HG02798 (cell line): ENCODE results near the gene KMT2A.
A peak's percentile ranks its signal among the peaks of the same experiment; 100 is the strongest.
"Not testable (repeated sequence)": the region's sequence is repeated elsewhere in the genome, so short reads cannot be mapped to it uniquely, and the experiment has no call there.

Source experiments
- ATAC-seq: cut with Tn5 transposase; IDR thresholded peaks from one replicate; pipeline ENCODE4 v1.9.1; 2021; ENCODE audit warnings: mild to moderate bottlenecking; ENCODE audit not compliant: unreplicated experiment, poor library complexity

KMT2A gene

GRCh38 chr11:118531597-118532084, 95.3 kb downstream of the KMT2A start:
- no peak for ATAC-seq

DNA sequence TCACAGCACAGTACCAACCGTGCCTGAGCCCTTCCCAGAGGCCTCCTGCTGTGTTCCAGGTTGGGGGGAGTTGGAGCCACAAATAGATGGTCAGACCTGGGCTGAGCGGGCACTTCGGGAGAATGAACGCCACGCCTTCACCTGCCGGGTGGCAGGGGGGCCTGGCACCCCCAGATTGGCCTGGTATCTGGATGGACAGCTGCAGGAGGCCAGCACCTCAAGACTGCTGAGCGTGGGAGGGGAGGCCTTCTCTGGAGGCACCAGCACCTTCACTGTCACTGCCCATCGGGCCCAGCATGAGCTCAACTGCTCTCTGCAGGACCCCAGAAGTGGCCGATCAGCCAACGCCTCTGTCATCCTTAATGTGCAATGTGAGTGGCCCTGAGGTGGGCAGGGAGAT, 95.8 kb downstream of the KMT2A start:
- ATAC-seq: no peak

DNA sequence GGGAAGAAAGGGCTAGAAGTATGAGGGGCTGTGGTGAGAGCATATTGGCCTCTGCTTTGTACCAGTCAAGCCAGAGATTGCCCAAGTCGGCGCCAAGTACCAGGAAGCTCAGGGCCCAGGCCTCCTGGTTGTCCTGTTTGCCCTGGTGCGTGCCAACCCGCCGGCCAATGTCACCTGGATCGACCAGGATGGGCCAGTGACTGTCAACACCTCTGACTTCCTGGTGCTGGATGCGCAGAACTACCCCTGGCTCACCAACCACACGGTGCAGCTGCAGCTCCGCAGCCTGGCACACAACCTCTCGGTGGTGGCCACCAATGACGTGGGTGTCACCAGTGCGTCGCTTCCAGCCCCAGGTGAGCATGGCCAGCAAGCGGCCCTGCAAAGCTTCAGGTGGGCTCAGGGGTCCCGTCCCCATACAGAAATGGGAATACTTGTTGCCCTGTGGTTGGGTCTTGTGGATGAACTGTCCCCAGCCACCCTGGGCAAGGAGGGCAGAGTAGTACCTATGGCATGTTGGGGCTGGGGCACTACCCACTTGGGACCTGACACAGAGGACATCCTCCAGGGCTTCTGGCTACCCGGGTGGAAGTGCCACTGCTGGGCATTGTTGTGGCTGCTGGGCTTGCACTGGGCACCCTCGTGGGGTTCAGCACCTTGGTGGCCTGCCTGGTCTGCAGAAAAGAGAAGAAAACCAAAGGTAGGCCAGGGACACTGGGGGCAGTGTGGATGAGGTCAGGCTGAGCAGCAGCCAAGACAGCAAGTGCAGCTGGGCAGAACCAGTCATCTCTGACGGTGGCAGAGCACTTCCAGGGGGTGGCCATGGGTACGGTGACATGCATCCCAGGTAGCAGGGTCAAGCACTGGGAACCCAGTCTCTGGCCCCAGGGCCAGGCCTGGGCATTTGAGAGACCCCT, 96.8 kb downstream of the KMT2A start:
- no peak for ATAC-seq

DNA sequence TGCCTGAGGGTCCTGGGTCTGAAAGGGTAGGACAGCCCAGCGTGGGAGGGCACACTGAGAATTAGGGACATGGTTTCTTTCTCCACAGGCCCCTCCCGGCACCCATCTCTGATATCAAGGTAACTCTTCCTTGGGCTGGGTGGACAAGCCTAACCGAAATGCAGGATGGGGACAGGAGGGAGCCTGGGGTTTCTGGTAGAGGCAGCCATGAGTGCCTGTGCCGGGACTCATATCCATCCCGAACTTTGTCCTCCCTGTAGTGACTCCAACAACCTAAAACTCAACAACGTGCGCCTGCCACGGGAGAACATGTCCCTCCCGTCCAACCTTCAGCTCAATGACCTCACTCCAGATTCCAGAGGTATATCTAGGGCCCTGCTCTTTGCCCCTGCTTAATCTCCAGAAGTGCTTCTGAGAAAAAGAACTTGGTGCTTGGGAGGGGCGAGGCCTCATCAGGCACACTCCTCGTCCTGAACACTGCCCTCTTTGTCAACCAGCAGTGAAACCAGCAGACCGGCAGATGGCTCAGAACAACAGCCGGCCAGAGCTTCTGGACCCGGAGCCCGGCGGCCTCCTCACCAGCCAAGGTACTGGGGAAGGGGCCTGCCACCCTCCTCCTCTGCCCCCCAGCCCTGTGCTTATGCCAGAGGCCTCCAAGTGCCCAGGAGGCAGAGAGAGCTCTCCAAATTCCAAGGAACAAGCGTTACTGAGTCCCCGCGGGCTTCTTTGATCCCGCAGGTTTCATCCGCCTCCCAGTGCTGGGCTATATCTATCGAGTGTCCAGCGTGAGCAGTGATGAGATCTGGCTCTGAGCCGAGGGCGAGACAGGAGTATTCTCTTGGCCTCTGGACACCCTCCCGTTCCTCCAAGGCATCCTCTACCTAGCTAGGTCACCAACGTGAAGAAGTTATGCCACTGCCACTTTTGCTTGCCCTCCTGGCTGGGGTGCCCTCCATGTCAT, 97.8 kb downstream of the KMT2A start:
- ATAC-seq: no peak

- no peak for ATAC-seq
These were observed 99.0 kb downstream of the KMT2A start for GRCh38 chr11:118535261-118535660.

DNA sequence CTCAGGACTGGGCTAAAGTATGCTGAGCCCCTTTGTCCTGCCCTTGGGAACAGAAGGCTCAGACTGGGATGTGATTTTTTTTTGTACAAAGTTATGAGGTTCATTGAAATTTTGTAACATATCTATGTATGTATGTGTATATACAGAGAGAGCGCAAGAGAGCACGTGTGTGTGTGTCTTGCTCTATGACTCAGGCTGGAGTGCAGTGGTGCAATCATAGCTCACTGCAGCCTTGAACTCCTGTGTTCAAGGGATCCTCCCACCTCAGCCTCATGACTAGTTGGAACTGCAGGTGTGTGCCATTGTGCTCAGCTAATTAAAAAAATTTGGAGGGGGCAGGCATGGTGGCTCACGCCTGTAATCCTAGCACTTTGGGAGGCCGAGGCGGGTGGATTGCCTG, 100.4 kb downstream of the KMT2A start:
- no peak for ATAC-seq

DNA sequence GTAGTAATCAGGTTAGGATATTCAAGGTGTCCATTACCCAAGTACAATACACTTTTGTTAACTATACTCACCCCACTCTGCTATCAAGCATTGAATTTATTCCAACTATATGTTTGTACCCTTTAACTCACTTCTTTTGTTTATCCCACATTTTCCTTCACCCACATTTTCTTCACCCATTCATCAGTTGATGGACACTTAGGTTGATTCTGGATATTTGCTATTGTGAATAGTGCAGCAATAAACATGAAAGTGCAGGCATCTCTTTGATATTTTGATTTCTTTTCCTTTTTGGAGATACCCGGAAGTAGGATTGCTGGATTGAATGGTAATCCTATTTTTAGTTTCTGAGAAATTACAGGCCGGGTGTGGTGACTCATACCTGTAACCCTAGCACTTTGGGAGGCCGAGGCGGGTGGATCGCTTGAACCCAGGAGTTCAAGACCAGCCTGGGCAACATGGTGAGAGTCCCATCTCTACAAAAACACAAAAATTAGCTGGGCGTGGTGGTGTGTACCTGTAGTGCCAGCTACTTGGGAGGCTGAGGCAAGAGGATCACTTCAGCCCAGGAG, 101.2 kb downstream of the KMT2A start:
- no peak for ATAC-seq

- no peak for ATAC-seq
These were observed 107.8 kb downstream of the KMT2A start for GRCh38 chr11:118544010-118544646.

DNA sequence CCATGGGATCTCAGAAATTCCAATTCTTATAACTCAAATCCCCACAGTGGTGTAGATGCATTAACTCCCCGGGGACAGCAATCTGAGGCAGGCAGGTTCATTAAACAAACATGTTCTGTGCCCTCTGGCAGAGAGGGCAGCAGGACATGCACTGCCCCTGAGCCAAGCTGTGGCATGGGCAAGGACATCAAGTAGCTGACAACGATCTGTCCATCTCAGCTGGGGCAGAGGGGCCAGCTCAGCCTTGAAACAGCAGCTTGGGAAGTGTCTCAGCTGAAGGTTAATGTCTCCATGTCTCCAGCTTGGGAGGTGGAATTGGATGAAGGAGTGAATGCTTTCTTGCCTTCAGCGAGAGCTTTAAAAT, 108.3 kb downstream of the KMT2A start:
- ATAC-seq: no peak

GRCh38 chr11:118545533-118545932, 109.2 kb downstream of the KMT2A start:
- ATAC-seq: no peak

GRCh38 chr11:118547132-118547531, 110.8 kb downstream of the KMT2A start:
- no peak for ATAC-seq

DNA sequence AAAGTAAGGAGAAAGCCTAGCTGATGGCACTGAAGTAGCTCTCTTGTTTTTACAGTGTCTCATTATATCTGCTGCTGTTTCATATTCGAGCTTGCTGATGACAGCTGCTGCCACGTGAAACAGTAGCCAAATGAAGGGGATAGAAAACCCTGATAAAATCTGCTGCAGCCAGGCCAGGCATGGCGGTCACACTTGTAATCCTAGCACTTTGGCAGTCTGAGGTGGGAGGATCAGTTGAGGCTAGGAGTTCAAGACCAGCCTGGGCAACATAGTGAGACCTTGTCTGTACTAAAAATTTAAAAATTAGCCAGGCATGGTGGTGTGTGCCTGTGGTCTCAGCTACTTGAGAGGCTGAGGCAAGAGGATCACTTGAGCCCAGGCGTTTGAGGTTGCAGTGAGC, 116.0 kb downstream of the KMT2A start:
- no peak for ATAC-seq

DNA sequence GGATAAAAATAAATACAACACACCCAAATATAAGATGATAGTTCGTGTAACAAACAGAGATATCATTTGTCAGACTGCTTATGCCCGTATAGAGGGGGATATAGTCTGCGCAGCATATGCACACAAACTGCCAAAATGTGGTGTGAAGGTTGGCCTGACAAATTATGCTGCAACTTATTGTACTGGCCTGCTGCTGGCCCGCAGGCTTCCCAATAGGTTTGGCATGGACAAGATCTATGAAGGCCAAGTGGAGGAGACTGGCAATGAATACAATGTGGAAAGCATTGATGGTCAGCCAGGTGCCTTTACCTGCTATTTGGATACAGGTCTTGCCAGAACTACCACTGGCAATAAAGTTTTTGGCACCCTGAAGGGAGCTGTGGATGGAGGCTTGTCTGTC, 124.5 kb downstream of the KMT2A start:
- ATAC-seq: no peak

DNA sequence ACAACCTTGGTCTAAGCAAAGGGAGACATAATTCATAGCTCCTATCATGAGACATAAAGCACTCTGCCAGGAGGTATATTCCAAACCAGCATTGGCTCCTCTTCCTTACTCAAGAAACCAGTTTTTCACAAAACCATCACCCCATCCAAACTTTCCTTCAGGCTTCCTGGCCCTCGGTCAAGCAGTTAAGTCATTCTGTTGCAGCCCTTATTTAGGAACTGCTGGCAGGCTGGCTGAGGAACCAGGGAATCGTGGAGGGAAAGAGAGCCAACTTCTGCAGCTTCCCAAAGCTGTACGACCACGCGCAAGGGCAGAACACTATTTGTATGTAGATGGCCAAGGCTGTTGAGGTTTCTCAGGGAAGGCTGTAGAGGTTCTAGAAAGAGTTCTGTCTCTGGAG, 128.8 kb downstream of the KMT2A start:
- ATAC-seq: no peak

GRCh38 chr11:118569670-118570069, 133.4 kb downstream of the KMT2A start:
- ATAC-seq: no peak

- ATAC-seq: no peak
These were observed 134.5 kb downstream of the KMT2A start for GRCh38 chr11:118570787-118571186.

DNA sequence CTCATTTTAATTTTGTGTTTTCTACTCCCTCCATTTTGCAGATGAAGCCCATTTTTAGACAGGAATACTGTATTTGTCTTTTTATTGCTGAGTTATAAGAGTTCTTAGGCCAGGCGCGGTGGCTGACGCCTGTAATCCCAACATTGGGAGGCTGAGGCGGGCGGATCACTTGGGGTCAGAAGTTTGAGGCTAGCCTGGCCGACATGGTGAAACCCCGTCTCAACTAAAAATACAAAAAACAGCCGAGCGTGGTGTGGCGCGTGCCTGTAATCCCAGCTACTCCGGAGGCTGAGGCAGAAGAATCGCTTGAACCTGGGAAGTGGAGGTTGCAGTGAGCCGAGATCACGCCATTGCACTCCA, 135.4 kb downstream of the KMT2A start:
- not testable (repeated sequence) for ATAC-seq

DNA sequence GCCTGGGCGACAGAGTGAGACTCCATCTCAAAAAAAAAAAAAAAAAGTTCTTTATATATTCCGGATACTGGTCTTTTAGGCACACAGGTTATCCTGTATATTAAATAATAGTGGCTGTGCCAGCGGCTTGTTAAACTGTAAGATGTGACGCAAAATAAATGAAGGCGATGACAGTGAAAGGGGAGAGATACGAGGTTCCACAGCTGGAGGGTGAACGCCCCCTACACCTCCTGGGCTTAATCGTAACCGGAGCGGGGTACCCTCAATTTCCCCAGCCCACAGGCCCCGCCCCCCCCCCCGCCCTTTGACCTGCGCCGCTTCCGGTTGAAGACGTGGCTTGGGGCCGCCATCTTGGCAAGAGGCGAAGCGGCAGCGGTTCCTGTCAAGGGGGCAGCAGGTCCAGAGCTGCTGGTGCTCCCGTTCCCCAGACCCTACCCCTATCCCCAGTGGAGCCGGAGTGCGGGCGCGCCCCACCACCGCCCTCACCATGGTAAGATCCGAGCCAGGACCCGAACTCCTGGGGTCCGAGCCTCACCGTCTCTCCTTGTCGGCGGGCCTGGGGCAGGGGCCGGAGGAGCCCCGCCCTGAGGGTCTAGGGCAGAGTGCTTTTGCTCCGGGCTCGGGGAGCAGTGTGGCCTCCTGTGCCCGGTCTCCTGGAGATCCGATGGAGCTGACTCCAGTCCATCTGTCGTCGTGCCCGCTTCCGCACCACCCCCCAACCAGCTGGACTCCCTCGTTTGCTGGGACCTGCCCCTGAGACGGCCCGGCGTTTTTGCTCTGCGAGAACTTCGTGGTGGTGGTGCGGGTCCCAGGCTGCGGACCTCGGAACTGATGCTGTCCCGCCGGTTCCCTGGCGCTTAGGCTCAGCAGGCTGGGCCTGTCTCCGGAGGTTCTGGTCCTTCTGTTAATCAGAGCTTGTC, 136.0 kb downstream of the KMT2A start, which contains the start of gene ARCN1:
Gene ARCN1, plus strand, starts transcription at position 349 of the 920 bp plus-strand sequence. Its CDS starts 139 bp downstream, at position 488.
- peak; percentile 77 for ATAC-seq

GRCh38 chr11:118572981-118573550, 136.8 kb downstream of the KMT2A start:
- ATAC-seq: peak; percentile 31
